COLO829 (cell line): ENCODE results near the gene PGAM5.

Experiments
- DNase-seq: peaks from one replicate; pipeline ENCODE4 v3.0.0; 2012; ENCODE audit warnings: low spot score

PGAM5 gene

DNA sequence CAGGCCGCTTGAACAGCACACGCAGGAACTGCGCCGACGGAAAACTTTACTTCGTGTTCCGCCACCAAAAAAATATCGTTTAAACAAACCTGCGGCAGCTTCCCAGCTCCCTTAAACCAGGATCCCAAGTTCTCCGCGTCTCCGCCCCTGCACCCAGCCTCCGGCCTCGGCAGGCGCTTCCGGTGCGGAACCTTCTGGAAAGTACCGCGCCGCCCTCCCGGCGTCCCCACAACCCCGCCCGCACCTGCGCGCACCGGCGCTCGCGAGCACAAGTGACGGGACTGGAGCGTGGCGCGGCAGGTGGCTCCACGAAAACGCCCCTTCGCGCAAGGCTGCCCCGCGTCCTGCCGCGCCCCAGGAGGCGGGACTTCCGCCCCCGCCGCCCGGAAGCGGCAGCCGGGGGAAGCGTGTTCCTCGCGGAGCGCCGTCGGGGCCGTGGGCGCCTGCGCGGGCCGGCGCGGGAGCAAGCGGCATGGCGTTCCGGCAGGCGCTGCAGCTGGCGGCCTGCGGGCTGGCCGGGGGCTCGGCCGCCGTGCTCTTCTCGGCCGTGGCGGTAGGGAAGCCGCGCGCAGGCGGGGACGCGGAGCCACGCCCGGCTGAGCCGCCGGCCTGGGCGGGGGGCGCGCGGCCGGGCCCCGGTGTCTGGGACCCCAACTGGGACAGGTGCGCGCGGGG is at the start of gene PGAM5:
Gene PGAM5, plus strand, starts transcription at position 438 of the 675 bp plus-strand sequence. Its CDS starts 35 bp downstream, at position 473.
- DNase-seq = peak; percentile 74

DNA sequence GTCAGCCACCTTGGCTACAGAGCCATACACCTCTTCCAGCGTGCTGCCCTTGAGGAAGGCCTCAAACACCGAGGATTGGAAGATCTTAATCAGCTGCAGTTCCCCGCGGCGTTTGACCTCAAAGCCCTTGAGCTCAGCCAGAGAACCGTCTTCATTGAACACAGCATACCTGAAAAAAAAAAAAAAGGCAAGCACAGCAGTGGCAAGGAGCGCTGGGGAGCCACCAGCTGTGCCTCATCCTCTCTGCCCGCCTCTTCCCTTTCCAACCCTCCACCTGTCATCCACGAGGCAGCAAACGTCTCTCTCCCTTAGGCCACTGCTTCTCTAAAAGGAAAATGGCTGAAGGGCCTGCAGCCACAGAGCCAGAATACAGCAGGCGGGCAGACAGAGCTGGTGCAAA is 49.6 kb upstream of the PGAM5 start:
- no peak for DNase-seq

DNA sequence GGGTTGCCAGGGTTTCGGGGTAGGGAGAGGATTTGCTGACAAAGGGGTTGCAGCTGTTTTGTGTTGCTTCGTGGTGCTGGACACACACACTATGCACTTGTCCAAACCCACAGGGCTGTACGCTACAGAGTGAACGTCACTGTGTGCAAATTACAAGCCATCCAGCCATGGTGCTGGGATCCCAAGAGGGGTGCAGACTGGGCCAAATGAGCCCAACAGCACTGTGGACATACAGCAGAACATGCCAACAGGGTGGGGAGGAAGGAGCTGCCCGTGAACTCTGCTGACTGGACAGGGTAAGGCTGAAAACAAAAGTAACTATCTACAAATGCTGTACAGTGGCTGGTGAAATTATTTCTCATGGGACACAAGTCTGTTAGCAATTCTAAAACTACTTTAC is 48.7 kb upstream of the PGAM5 start:
- DNase-seq = no peak

DNA sequence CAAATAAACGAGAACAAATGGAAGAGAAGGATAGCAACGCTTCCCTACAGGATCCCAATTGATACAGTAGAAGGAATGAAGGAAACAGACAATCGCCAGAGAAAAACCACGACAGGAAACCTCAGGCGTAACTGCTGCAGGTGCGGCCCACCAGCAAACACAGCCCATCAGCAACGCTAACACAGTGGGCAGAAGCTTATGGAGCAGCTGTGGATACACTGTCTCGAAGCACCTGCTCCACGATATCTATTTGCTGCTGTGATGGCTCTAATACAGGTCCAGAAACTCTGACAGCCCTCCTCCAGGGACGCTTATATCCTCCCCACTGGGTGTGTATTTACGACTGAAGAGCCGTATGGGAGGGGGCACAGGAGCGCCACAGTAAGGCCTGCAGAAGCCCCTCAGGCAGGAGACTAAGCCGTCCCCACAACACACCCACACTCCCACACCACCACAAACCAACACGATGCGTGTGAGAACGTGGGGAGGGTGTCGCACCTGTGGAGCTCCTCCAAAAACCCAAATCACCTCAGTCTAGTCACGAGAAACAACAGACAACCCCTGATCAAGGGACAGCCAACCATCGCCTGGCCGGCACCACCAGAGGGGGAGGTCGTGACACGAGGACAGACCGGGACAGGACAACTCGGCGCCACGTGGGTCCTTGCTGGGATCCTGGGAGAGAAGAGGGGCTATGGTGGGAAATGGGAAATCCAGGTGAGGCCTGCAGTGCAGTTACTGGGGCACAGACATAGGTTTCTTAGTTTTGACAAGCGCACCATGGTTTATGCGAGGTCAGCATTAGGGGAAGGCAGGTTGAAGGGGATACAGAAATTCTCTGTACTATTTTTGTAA is 47.5 kb upstream of the PGAM5 start:
- DNase-seq = no peak

DNA sequence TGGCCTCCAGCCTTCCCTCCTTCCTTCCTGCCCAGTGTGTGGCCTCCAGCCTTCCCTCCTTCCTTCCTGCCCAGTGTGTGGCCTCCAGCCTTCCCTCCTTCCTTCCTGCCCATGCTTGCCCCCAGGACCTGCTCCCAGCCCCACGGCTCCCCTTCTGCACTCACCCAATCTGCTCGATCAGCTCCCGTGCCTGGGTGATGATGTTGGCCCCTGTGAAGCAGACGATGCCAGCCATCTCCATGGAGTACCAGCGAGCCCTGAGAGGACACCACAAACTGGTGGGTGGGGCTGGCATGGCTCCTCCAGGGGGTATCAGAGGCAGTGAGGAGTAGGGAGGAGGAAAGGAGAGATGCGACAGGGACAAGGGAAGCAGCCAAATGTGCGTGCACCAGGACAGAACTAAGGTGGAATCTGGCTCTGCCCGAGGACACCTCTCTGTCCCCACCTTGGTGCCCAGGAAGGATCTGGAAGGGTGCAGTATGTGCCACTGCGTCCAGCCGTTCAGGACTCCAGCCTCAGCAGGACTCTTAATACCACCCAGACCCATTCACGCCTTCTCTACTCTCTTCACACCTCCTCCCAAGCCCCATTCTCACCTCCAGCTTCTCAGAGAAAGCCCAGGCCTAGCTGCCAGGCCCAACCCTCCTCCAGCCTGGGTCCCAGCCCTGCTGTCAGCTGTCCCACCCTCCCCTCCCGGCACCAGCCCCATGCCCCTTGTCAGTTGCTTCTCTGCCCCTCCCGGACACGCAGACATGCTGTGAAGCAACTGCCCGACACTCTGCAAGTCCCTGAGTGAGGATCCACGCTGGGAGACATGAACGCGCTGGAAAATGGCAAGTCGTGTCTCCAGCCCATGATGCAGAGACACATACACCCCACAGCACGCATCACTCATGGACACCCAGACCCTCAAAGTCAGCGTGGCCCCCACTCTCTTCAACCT is 46.2 kb upstream of the PGAM5 start:
- DNase-seq = no peak

DNA sequence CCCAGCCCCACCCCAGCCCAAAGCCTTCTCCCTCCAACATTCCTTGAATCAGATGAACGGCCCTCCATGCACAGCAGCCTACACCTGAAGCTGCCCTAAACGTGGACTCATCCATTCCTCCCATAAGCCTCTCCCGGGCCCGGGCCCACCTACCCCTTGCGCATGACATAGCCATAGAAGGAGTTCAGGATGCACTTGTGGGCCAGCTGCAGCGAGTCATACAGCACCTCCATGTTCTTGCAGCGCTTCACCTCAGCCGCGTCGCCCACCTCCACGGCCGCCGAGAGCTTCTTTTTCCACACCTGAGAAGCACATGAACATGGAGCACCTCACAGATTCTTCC is 45.5 kb upstream of the PGAM5 start:
- no peak for DNase-seq

DNA sequence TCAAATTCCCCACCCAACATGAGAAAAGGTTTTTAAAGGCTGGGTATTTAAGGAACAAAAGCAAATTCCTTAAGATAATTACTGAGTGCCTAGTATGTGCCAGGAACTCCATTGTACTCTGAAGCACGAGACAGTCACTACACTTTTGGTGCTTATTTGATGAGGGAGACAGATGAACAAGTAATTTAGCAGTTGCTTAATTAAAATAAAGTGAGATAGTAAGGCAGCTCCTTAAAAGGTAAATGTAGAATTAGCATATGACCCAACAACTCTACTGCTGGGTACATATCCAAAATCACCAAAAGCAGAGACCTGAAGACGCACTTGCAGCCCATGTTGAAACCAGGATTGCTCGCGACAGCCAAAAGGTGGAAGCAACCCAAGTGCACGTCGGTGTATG is 44.8 kb upstream of the PGAM5 start:
- no peak for DNase-seq

DNA sequence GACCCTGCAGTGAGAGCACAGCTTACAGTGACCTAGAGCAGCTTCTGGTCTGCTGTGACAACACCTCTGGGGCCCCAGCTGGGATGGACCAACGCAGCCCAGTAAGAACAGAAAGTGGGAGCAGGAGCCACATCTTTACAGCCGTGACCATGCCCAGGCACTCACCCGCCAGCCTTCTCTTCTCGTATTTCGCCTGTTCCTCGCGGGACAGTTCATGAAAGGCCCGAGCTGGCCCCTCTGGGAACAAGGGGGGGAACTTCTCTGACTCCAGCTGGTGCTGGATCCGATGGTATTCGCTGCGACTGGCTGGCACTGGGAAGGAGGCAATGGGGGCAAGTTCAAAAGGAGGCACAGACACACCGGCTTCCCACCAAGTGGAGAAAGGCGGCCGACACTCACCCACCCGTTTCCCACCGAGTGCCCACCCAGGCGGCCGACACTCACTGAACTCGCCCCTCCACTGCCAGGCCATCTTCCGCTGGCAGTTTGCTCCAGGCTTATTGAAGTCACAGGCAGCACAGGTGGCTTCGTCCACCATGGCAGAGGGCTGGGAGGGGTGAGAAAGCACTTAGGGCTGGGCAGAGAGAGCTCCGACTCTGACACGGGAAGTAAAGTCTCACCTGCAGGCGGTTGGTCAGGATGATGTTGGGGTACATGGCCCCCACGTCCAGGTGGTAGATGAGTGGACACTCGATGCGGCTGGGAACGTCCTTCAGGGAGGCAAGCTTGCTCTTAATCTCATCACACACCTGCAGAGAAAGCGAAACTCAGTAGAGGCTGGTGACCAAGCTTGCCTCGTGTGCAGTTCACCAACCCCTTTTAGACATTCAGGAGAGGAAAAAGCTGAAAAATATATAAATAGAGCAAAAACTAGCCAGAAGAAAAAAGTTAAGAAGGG is 42.2 kb upstream of the PGAM5 start:
- DNase-seq = no peak

DNA sequence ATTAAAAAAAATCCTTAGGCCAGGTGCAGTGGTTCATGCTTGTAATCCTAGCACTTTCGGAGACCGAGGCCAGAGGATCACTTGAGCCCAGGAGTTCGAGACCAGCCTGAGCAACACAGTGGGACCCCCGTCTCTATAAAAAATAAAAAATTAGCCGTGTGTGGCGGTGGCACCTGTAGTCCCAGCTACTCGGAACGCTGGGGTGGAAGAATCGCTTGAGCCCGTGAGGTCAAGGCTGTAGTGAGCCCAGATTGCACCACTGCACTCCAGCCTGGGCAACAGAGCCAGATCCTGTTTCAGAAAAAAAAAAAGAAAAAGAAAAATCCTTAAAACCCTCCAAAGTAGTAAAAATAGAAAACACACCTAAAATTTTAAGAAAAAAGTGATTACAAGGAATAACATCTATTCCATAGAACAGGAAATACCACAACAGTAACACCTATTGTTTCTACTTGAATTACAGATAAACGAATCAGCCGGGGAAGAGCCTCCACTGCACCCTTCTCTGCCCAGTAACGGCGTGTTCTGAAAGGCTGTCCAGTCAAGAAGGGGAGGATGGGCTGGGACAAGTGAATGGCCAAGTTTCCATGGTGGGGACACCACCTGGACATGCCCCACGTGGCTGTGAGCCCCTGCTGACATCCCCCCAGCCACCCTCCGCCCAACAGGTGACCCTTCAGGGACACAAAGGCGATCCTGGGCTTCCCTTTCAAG is 41.3 kb upstream of the PGAM5 start:
- DNase-seq = no peak

DNA sequence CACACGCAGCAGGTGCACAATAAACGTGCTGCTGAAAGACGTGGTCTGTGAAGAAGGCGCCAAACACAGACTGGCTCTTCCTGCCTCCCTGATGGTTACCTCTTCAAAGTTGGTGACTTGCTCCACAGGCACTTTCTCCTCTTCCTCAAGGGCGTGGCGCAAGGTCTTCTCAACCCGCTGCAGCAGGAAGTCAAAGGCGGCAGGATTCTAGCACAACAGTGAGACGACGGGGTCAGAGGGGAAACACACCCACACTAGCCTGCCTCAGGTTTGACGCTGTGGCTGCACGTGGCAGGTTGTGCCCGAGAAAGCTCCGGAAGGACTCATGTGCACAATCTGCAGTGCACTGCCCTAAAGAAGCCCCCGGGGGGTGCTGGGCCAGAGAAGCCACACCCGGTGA is 38.5 kb upstream of the PGAM5 start:
- DNase-seq = no peak

DNA sequence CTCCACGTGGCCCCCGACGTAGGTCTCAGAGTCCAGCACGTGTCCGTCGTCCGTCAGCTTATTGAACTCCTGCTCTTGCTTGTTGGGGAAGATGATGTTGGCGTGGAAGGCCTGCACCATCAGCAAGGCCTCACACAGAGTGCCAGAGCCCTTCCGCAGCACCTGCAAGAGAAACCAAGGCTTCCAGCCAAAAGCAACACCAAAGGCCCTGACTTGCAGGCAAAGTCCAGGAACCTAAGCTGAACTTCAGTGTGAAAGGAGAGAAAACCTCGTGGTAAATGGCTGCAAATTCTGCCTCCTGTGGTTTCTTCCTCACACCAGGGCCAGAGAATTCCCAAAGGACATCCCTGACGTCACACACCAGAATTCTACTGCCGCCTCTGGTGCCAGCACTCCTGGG is 38.0 kb upstream of the PGAM5 start:
- DNase-seq = no peak

DNA sequence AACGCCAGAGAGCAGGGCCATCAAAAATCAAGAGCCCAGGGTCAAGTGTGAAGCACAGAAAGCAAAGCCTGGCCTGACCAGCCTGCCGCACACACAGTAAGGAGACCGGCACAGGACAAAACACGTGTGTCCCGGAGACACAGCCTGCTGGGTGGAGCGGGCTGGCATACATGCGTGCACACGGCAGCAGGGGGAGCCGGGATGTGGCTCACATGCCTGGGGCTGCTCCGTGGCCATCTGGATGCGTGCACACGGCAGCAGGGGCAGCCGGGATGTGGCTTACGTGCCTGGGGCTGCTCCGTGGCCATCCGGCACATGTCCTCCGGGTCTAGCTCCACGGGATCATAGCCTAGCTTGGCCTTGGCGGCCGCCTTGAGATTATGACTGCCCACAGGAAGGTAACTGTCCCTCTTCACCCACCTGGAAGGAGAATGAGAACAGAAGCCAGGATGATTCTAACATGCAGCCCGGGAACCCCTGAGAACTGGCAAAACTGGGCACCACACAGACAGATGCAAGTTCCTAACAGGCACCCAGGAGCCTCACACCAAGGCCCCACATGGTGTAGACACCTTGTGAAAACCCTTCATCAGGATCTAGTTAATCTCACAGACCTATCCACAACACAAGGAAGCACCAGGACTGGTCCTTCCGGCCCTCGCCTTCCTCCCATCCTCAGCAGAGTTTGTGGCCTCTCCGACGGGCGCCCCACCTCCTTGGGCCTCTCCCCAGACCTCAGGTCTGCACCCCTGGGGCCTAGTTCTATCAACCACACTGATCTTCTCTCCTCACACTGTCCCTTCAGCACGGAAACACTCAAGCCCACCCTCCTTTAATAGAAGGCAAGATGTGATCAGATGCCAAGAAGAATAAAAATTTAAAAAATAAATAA is 37.1 kb upstream of the PGAM5 start:
- DNase-seq = no peak

DNA sequence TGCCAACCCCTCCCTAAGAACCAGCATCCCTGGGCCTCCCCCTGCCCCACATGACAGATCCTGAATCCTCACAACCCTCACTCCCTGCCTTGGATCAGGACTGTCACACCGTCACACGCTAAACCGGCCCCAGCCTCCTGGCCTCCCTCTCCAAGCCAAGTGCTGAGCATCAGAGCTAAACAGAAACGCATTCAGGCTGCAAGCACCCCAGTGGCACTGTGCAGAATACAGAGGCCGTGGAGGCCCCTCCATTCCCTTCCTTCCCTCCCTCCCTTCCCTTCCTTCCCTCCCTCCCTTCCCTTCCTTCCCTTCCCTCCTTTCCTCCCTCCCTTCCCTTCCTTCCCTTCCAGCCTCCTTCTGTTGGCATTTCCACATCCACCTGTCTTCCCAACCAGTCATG is 36.1 kb upstream of the PGAM5 start:
- no peak for DNase-seq

DNA sequence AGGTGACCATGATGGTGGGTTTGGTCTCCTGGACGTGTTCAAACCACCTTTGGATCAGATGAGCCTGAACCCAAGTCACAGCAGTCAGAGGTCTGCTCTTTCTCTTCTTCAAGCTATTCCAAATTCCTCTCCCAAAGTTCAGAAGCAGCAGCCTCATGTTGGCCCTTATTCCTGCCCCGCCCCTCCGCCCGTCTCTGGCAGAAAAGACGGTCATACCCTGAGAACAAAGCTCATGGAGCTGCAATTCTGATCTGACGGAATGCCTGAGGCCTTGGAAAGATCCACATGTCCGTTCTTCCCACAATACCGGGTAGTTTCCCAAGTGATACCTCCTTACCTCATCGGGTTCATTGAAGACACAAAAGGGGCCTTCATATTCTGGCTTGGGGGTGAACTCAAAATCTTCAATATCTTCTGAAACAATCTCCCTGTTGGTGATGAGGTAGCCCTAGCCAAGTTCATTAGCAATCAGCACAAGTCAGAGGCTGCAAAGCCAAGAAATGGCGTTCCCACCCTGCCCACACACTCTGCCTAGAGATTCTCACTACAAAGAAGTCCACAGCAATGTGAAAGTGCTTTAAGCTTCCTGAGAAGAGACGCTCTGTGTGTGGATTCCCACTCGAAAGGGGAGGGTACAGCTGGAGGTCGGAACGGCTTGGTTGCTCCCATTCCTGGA is 34.7 kb upstream of the PGAM5 start:
- no peak for DNase-seq

DNA sequence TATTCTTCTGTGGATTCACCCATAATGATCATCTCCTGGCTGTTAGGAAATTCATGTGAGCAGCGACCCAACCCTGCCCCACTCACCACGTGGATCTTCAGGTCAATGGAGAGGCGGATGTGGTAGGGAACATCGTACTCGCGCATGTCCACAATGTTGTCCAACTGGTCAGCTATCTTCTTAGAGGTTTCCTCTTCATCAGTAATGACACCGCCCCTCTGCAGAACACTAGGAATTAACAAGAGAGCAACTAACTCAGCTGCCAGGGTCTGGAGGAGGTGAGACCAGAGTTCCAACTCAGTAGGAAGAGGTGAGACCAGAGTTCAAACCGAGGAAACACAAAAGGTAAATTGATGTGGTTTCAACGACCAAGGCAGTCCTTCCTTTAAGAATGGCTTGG is 33.1 kb upstream of the PGAM5 start:
- no peak for DNase-seq

DNA sequence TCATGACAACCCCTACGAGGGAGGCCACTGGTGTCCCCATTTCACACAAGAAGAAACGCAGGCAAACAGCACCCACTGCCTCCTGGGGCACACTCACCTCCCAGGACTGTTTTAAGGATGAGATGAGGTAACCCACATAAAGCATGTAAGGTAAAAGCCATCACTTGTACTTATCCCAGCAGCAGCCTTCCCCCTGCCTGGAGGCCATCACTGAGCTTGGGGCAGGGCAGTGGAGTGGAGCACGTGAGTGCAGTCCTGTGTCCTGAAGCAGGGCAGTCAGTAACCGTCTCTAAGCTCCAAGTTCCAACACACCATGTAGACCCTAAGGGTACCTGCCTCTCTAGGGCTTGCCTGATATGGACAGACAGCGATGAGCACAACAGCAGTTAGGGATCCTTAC is 25.2 kb upstream of the PGAM5 start:
- no peak for DNase-seq

DNA sequence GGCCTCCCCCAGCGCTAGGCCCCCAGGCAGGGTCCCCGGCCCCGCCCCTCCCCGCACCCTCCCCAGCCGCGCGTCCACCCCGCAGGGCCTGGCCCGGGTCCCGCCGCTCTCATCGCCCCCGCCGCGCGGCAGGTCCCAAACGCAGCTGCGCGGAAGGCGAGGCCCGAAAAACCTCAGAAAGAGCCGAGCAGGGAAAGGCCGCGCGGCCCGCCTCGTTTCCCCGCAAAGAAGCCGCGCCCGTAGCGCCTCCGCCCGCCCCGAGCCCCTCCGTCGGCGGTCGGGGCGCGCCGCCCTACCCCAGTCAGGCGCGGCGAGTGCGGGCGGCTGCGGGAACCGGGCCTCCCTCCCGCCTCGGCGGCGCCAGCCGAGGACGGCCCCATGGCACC is 23.8 kb upstream of the PGAM5 start:
- DNase-seq = no peak

DNA sequence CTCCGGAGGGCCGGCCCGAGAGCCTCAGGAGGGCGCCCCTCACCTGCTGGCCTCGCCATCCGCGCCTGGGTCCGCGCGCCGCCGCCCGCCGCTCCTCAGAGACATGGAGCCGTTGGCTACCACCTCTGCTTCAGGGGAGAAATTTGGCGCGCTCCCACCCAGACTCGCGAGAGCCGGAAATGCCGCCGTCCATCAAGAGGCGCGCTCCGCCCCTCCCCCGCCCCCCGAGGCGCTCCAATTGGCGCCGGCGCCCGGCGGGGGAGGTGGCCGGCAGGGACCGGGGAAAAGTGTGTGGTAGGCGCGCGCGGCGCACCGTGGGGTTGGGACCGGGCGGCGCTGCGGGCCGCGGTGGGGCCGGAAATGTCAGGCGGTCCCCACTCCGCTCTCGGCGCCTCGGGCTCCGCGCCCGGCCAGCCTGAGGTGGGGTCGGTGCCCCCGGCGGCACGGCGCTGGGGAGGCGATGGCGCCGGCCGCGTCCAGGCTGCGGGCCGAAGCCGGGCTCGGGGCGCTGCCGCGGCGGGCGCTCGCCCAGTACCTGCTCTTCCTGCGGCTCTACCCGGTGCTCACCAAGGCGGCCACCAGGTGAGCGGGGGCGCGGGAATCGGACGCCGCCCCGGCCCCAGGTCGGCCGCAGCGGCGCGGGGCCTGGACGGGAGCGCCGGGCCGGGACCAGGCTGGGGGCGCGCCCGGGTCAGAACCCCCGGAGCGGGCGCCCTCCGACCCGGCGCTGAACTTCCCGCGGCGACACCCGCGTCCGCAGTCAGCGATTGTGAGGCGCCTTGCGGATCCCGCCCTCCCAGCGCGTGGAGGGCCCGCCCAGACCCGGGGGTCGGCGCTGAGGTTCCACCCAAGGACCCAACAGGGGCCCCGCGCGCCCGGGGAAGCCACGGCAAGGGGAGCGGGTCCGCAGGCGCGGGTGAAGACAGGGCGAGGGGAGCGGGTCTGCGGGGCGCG is 23.2 kb upstream of the PGAM5 start, which contains the start of the genes POLE and PXMP2:
Gene POLE, minus strand, starts transcription at position 132 of the 954 bp plus-strand sequence. Its CDS starts 27 bp downstream, at position 105.
Gene PXMP2, plus strand, starts transcription at position 377 of the 954 bp plus-strand sequence. Its CDS starts 84 bp downstream, at position 461.
- DNase-seq = peak; percentile 93
